GM12878 (cell line): Measurements from ENCODE around the gene ZNF235. TPM values are rescaled to one million over a fixed set of nuclear protein-coding genes. Genes with fewer than 3 reads are reported as not detected.

Experiments used
- ATAC-seq: fragments of 200-7000 bp; cut with Tn5 transposase; 3 replicates; pipeline ENCODE4 v1.9.1; 2020; ENCODE audit warnings: mild to moderate bottlenecking, moderate library complexity
- Bru-seq: library from RNA; stranded (reverse); fragments of 400-500 nt; gene quantifications from one replicate; lab custom pipeline; 2021; lab: Mats Ljungman, UMichigan
- BruChase-seq, 2 experiments: library from RNA; stranded (reverse); fragments of 400-500 nt; gene quantifications; one replicate each; lab custom pipeline; 2021; lab: Mats Ljungman, UMichigan
- BruUV-seq: library from RNA; stranded (reverse); fragments of 400-500 nt; replicated peaks from 2 replicates; lab custom pipeline; 2021; lab: Mats Ljungman, UMichigan
- CTCF ChIA-PET: fragments of 300-600 bp; sonication (Branson Sonifier 250); formaldehyde crosslinking; extraction: SDS; loops from one replicate; lab custom pipeline; 2021; ENCODE audit warnings: inconsistent platforms; lab: Yijun Ruan, JAX
- POLR2A ChIA-PET: fragments of 350-600 bp; formaldehyde crosslinking; extraction: SDS; loops from one replicate; lab custom pipeline; 2021; ENCODE audit warnings: inconsistent platforms; lab: Charles Lee
- RAD21 ChIA-PET: fragments of 300-600 bp; sonication (Branson Sonifier 250); formaldehyde crosslinking; loops from one replicate; lab custom pipeline; 2023; ENCODE audit warnings: antibody characterized with exemption; ENCODE audit not compliant: unreplicated experiment; lab: Charles Lee
- SMC1A ChIA-PET: fragments of 300-600 bp; sonication (Branson Sonifier 250); formaldehyde crosslinking; loops from one replicate; lab custom pipeline; 2023; ENCODE audit not compliant: unreplicated experiment, uncharacterized antibody; lab: Charles Lee
- DNase-seq: peaks from one replicate; pipeline ENCODE4 v3.0.0-alpha.2; 2011; ENCODE audit warnings: low read depth, low spot score
- FAIRE-seq: peaks from 3 replicates; lab custom pipeline; 2011; peaks lifted over from hg19 to GRCh38; lab: Jason Lieb, UNC
- H2AFZ ChIP-seq: 2 replicates; pipeline ENCODE4 v1.6.0; 2011; ENCODE audit warnings: low read depth, low read length, control low read depth; ENCODE audit not compliant: control insufficient read depth
- H3K27ac ChIP-seq: 2 replicates; pipeline ENCODE4 v1.5.1; 2011; ENCODE audit warnings: control low read depth; ENCODE audit not compliant: control insufficient read depth, insufficient read depth
- H3K27me3 ChIP-seq, 2 experiments: replicated peaks in 1 of 2; 2 replicates each; pipeline versions ENCODE4 v1.6.0 to v1.6.1; 2011; ENCODE audit warnings: low read length in 1 of 2; ENCODE audit not compliant: control insufficient read depth in 2 of 2, insufficient read depth in 2 of 2
- H3K36me3 ChIP-seq, 2 experiments: 2 replicates each; pipeline ENCODE4 v1.5.1; 2011; ENCODE audit warnings: low read length in 1 of 2; ENCODE audit not compliant: control insufficient read depth in 2 of 2, insufficient read depth in 2 of 2
- H3K4me1 ChIP-seq: 2 replicates; pipeline ENCODE4 v1.6.1; 2011; ENCODE audit warnings: mild to moderate bottlenecking, low read length, moderate library complexity, mixed read lengths; ENCODE audit not compliant: control insufficient read depth, insufficient read depth
- H3K4me2 ChIP-seq: 2 replicates; pipeline ENCODE4 v1.6.0; 2011; ENCODE audit warnings: control low read depth; ENCODE audit not compliant: control insufficient read depth, insufficient read depth
- H3K4me3 ChIP-seq: fragments of 200-600 bp; sonication (generic); 2 replicates; pipeline ENCODE4 v1.5.1; 2016
- H3K79me2 ChIP-seq: 2 replicates; pipeline ENCODE4 v1.6.0; 2011; ENCODE audit warnings: low read length; ENCODE audit not compliant: control insufficient read depth, insufficient read depth
- H3K9ac ChIP-seq: 2 replicates; pipeline ENCODE4 v1.8.0; 2011; ENCODE audit warnings: low read length, control low read depth, mixed read lengths; ENCODE audit not compliant: control insufficient read depth, insufficient read depth
- H3K9me3 ChIP-seq: replicated peaks from 3 replicates; pipeline ENCODE4 v1.5.1; 2011; ENCODE audit warnings: mild to moderate bottlenecking, low read length; ENCODE audit not compliant: control insufficient read depth, insufficient read depth
- H4K20me1 ChIP-seq: 2 replicates; pipeline ENCODE4 v1.6.0; 2011; ENCODE audit not compliant: control insufficient read depth, insufficient read depth
- CHD2 ChIP-seq: IDR thresholded peaks from 2 replicates; pipeline ENCODE4 v1.6.1; 2011; ENCODE audit warnings: low read depth, low read length, improper control_type of control experiment, borderline replicate concordance
- EED ChIP-seq: sonication (generic); IDR thresholded peaks from 2 replicates; pipeline ENCODE4 v1.6.1; 2016; ENCODE audit warnings: antibody characterized with exemption, low read depth
- EGR1 ChIP-seq, 2 experiments: IDR thresholded peaks; 1 replicate in 1 of 2; 2 replicates in 1 of 2; pipeline ENCODE4 v1.6.1; 2011 to 2012; ENCODE audit warnings: low read depth in 2 of 2, low read length in 2 of 2, borderline replicate concordance in 1 of 2, mild to moderate bottlenecking in 1 of 2, moderate library complexity in 1 of 2
- HCFC1 ChIP-seq: fragments of 150-350 bp; IDR thresholded peaks from 2 replicates; pipeline ENCODE4 v1.6.1; 2014; ENCODE audit warnings: low read length
- HDGF ChIP-seq: fragments of 450-650 bp; IDR thresholded peaks from 2 replicates; pipeline ENCODE4 v1.6.1; 2016; ENCODE audit warnings: antibody characterized with exemption
- NBN ChIP-seq: fragments of 450-650 bp; IDR thresholded peaks from 2 replicates; pipeline ENCODE4 v1.6.1; 2016
- POLR2AphosphoS2 ChIP-seq: IDR thresholded peaks from 2 replicates; pipeline ENCODE4 v1.6.1; 2011; ENCODE audit warnings: low read depth, mild to moderate bottlenecking, low read length, improper control_type of control experiment, moderate library complexity
- POU2F2 ChIP-seq: IDR thresholded peaks from 3 replicates; pipeline ENCODE4 v1.6.1; 2011; ENCODE audit warnings: low read depth, mild to moderate bottlenecking, low read length, borderline replicate concordance
- RELB ChIP-seq: fragments of 450-650 bp; IDR thresholded peaks from 2 replicates; pipeline ENCODE4 v1.6.1; 2017; ENCODE audit warnings: low read depth, mild to moderate bottlenecking, moderate library complexity
- SREBF2 ChIP-seq: IDR thresholded peaks from 2 replicates; pipeline ENCODE4 v1.6.1; 2012; ENCODE audit warnings: mild to moderate bottlenecking, low read length
- TARDBP ChIP-seq: IDR thresholded peaks from 2 replicates; pipeline ENCODE4 v1.6.1; 2016; ENCODE audit warnings: borderline replicate concordance
- ZBTB11 ChIP-seq: fragments of 450-650 bp; formaldehyde crosslinking; IDR thresholded peaks from 2 replicates; pipeline ENCODE4 v1.5.0; 2022; ENCODE audit warnings: mild to moderate bottlenecking, missing genetic modification characterization
- WGBS: methylation state at CpG from one replicate; pipeline ENCODE4 v1.1.6; 2016; ENCODE audit warnings: low lambda C conversion rate; ENCODE audit not compliant: insufficient replicate concordance, insufficient coverage; ENCODE audit errors: missing lambda C conversion rate; 5-methylcytosine and 5-hydroxymethylcytosine counted together
- in situ Hi-C: fragments of 300-500 bp; cut with MboI; formaldehyde crosslinking; loops from 9 replicates; pipeline ENCODE4 v1.14.3; 2018; ENCODE audit warnings: mixed read lengths
- intact Hi-C: fragments of 100-400 bp; cut with micrococcal nuclease; formaldehyde crosslinking; loops from one replicate; pipeline ENCODE4 v1.14.2; 2022; ENCODE audit not compliant: unreplicated experiment
- long read RNA-seq, 2 experiments: library from polyadenylated mRNA; unstranded; transcript quantifications; one replicate each; pipeline ENCODE4 v2.0.0, GENCODE V29; 2019 to 2020
- polyA minus RNA-seq, 3 experiments: library from RNA; depleted of rRNA, polyadenylated mRNA; stranded (reverse); fragments of >200 nt; gene quantifications; 2 replicates each; pipeline ENCODE4 v1.2.3, GENCODE V29; 2011
- polyA plus RNA-seq, 11 experiments: library from polyadenylated mRNA; depleted of rRNA in 4 of 11; unstranded in 6 of 11; stranded (reverse) in 5 of 11; fragments of >200 nt; fragmentation: Nextera tagmentation in 4 of 11; fragmentation: Illumina TruSeq in 1 of 11; extraction: Ambion mirVana in 4 of 11; extraction: Trizol in 1 of 11; gene quantifications; 1 replicate in 1 of 11; 2 replicates in 10 of 11; pipeline versions ENCODE4 v1.2.1 to v1.2.3, GENCODE V29; 2011 to 2016; ENCODE audit warnings: inconsistent platforms in 2 of 11, missing spikeins in 2 of 11, low read depth in 1 of 11
- total RNA-seq, 4 experiments: library from RNA; depleted of rRNA in 3 of 4; stranded (reverse); fragments of >200 nt in 3 of 4; fragmentation: Illumina TruSeq in 1 of 4; extraction: Trizol in 1 of 4; gene quantifications; 2 replicates each; pipeline versions ENCODE4 v1.2.1 to v1.2.3, GENCODE V29; 2013 to 2021

Gene ZNF235
- 88.3 and 93.4 TPM in 2 replicates for total RNA-seq (2013; cell fraction: nucleolus; rRNA removed)
- total RNA-seq (2014; rRNA removed) (4.7 and 5.9 TPM in 2 replicates), total RNA-seq (2014; rRNA removed; fragmentation: Illumina TruSeq; extraction: Trizol) (7.0 and 7.4 TPM in 2 replicates), total RNA-seq (2021) (3.9 and 4.8 TPM in 2 replicates), polyA plus RNA-seq (2011; rRNA removed) (9.0 and 12.2 TPM in 2 replicates), polyA plus RNA-seq (2014; fragmentation: Illumina TruSeq; extraction: Trizol) (4.1 and 7.5 TPM in 2 replicates), polyA plus RNA-seq (2014; fragmentation: Nextera tagmentation; extraction: Ambion mirVana) (1 to 10 TPM; 2.8 to 5.0 TPM), polyA plus RNA-seq (2014; rRNA removed) (2.7 and 4.0 TPM in 2 replicates), polyA plus RNA-seq (2016; fragmentation: Nextera tagmentation; extraction: Ambion mirVana) (1 to 10 TPM; 3.6 to 4.9 TPM), polyA minus RNA-seq (2011; rRNA and poly(A)+ RNA removed) (16.0 and 17.0 TPM in 2 replicates), Bru-seq, nascent RNA (percentile 72 among the genes with signal in this experiment), BruChase-seq, experiment 1, labeled RNA remaining after a 6-hour chase (percentile 81 among the genes with signal in this experiment), BruChase-seq, experiment 2, labeled RNA remaining after a 2-hour chase (percentile 86 among the genes with signal in this experiment)
- 3.0 TPM for polyA plus RNA-seq (2011; ENCODE audit: low read depth)
- polyA plus RNA-seq (2011; cell fraction: cytosol; rRNA removed), result 3.7 and 6.0 TPM in 2 replicates
- polyA plus RNA-seq (2011; cell fraction: nucleus; rRNA removed), result 9.1 and 10.8 TPM in 2 replicates
- 2.5 and 4.0 TPM in 2 replicates for polyA plus RNA-seq (2012)
- 2.1 and 3.4 TPM in 2 replicates for polyA minus RNA-seq (2011; cell fraction: cytosol; rRNA and poly(A)+ RNA removed)
- polyA minus RNA-seq (2011; cell fraction: nucleus; rRNA and poly(A)+ RNA removed), result 16.8 and 23.8 TPM in 2 replicates
- long read RNA-seq, experiment 1, partial matches to known transcripts, result 2 of 4 reads
- long read RNA-seq, experiment 1, other reads (novel, unspliced or antisense), result 0 of 4 reads
- long read RNA-seq, experiment 2, full-length matches to known transcripts, result 14 of 24 reads
- long read RNA-seq, experiment 2, partial matches to known transcripts, result 2 of 24 reads
- long read RNA-seq, experiment 2, other reads (novel, unspliced or antisense), result 8 of 24 reads

DNA sequence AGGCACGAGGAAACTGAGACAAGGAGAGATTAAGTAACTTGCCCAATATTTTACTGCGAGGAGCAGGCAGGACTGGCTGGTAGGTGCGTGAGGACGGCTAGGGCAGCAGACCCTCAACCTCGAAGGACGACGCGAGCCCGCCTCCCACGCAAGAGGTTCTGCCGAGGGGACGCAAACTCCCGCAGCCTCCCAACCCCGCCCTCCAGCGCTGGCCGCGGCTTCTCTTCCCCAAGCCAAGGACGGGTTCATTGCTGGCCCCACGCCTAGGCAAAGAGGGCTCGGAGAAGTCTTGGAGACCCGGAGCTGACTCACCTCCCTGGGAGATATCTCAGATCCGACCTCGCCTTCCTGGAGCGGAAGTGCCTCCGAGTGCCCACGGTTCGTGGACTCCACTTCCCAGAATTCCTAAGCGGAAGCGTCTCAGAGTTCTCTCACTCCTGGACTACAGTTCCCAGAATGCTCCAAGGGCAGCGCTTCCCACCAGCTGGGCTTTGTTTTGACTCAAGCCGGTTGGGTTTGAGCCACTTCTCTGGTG lies at the start of gene ZNF235:
TSS of gene ZNF235 (minus strand) at position 367 of the 535 bp plus-strand sequence. CDS start 1,621 bp downstream, outside the sequence.
- FAIRE-seq (peak; percentile 97), DNase-seq (peak; percentile 69), ATAC-seq (peak; percentile 99)
- Histone ChIP-seq H3K9ac (peak within 1 kb of the TSS; percentile 84), H3K4me1 (peaks cover 7% of the 10 kb centered on the region), H3K27me3 (no peaks in the 10 kb centered on the region), H3K4me2 (peak within 1 kb of the TSS; percentile 70), H3K9me3 (peaks cover 2% of the 10 kb centered on the region; the same call in 2 of the 3 replicates), H3K4me3 (peak within 1 kb of the TSS; percentile 90), H3K79me2 (peaks cover 6% of the 10 kb centered on the region), H3K27ac (peak within 1 kb of the TSS; percentile 78), H4K20me1 (no peaks in the 10 kb centered on the region), H2AFZ (peak within 1 kb of the TSS; percentile 99), H3K36me3 (peaks cover 0 to 5% of the 10 kb centered on the region in 2 experiments; a peak in 2 of 4 replicates)
- ChIA-PET RAD21 (interaction anchor here (0.8 to 2.0 kb wide), 3 partner anchors 97 to 320 kb away, joined by 3 to 6 read pairs (median 5); partner anchors contain the start of gene ZNF180), POLR2A (interaction anchor here (0.6 to 1.0 kb wide), 3 partner anchors 89 to 911 kb away, joined by 3 to 4 read pairs (median 3); partner anchors contain the start of gene ZNF226), SMC1A (interaction anchor here (1.0 to 1.3 kb wide), 5 partner anchors 9 to 448 kb away, joined by 3 to 5 read pairs (median 4); partner anchors contain the start of gene ZNF226), CTCF (interaction anchor here (0.8 to 2.1 kb wide), 3 partner anchors 10 to 44 kb away, joined by 3 to 7 read pairs (median 4); partner anchors contain the start of gene ZNF233)
- no TSS peak for BruUV-seq
- under 1% methylated on average over 27 of the region's 31 CpGs for WGBS
- in situ Hi-C loops (loop anchor here (5.0 kb wide), 1 partner anchor 192 kb away; the partner anchor contains the start of gene ZNF225), intact Hi-C loops (loop anchor here (10.0 kb wide), 1 partner anchor 200 kb away; the partner anchor contains the start of gene ZNF180)
- peak in 1 of 2 experiments; percentile 86; a peak in 2 of 3 replicates for TF ChIP-seq EGR1 (IDR thresholded peaks at IDR 0.05; ENCODE audit: borderline replicate concordance in 1 of 2, low read depth in 2 of 2, low read length in 2 of 2)
- peak; percentile 85 for TF ChIP-seq TARDBP
- TF ChIP-seq POLR2AphosphoS2, result 0 out of 2 replicates have a peak, but pooled peaks have one; percentile 52
- 0 out of 2 replicates have a peak, but pooled peaks have one; percentile 24 for TF ChIP-seq NBN
- peak; percentile 57; the same call in 1 of the 2 replicates for TF ChIP-seq CHD2
- TF ChIP-seq HDGF, result no peak
- TF ChIP-seq EED, result peak; percentile 19; the same call in 1 of the 2 replicates
- peak; percentile 98 for TF ChIP-seq HCFC1
- no peak for TF ChIP-seq ZBTB11 (CRISPR knock-in tag)
- TF ChIP-seq POU2F2, result 0 out of 3 replicates have a peak, but pooled peaks have one; percentile 10
- TF ChIP-seq SREBF2, result no peak
- TF ChIP-seq RELB, result peak; percentile 55; the same call in 1 of the 2 replicates
